IMR-90 (cell line): Measurements from ENCODE around the gene TTC28. TPM values are rescaled to one million over a fixed set of nuclear protein-coding genes. Genes with fewer than 3 reads are reported as not detected.

Experiments used
- ATAC-seq: fragments of 200-7000 bp; cut with Tn5 transposase; 2 replicates; pipeline ENCODE4 v1.9.1; 2020; ENCODE audit warnings: low read depth, mild to moderate bottlenecking, moderate library complexity
- BruUV-seq: library from RNA; stranded (reverse); fragments of 400-500 nt; replicated peaks from 2 replicates; lab custom pipeline; 2021; lab: Mats Ljungman, UMichigan
- CTCF ChIA-PET: fragments of 300-600 bp; formaldehyde crosslinking; extraction: SDS; loops from one replicate; lab custom pipeline; 2021; ENCODE audit warnings: antibody characterized with exemption; lab: Yijun Ruan, JAX
- POLR2A ChIA-PET: fragments of 300-600 bp; sonication (Branson Sonifier 250); formaldehyde crosslinking; loops from one replicate; lab custom pipeline; 2022; ENCODE audit warnings: antibody characterized with exemption; ENCODE audit not compliant: unreplicated experiment; lab: Charles Lee
- DNase-seq: peaks from one replicate; pipeline ENCODE4 v3.0.0; 2013
- H2AFZ ChIP-seq: replicated peaks from 2 replicates; pipeline ENCODE3; 2013; ENCODE audit warnings: low read length, mild to moderate bottlenecking; ENCODE audit not compliant: poor library complexity
- H2AK5ac ChIP-seq: 2 replicates; pipeline ENCODE4 v1.6.1; 2013; ENCODE audit warnings: low read depth, low read length, inconsistent platforms
- H2AK9ac ChIP-seq: replicated peaks from 2 replicates; pipeline ENCODE3; 2013; ENCODE audit warnings: mild to moderate bottlenecking, low read depth, low read length, moderate library complexity; ENCODE audit not compliant: poor library complexity
- H2BK120ac ChIP-seq: 2 replicates; pipeline ENCODE4 v1.6.1; 2013; ENCODE audit warnings: low read depth, low read length, inconsistent platforms
- H2BK15ac ChIP-seq: 3 replicates; pipeline ENCODE4 v1.6.1; 2013; ENCODE audit warnings: low read depth, low read length, inconsistent platforms
- H2BK20ac ChIP-seq: 2 replicates; pipeline ENCODE4 v1.6.1; 2013; ENCODE audit warnings: low read depth, mild to moderate bottlenecking, inconsistent platforms, low read length, moderate library complexity
- H2BK5ac ChIP-seq: 2 replicates; pipeline ENCODE4 v1.6.1; 2013; ENCODE audit warnings: mild to moderate bottlenecking, low read depth, low read length, inconsistent platforms; ENCODE audit not compliant: poor library complexity, severe bottlenecking
- H3K14ac ChIP-seq: replicated peaks from 2 replicates; pipeline ENCODE4 v1.6.1; 2013; ENCODE audit warnings: low read depth, low read length, inconsistent platforms
- H3K18ac ChIP-seq: 2 replicates; pipeline ENCODE4 v1.6.1; 2013; ENCODE audit warnings: low read depth, low read length, control low read depth
- H3K23ac ChIP-seq: 2 replicates; pipeline ENCODE4 v1.6.1; 2013; ENCODE audit warnings: low read depth, low read length, inconsistent platforms
- H3K27ac ChIP-seq: 2 replicates; pipeline ENCODE4 v1.5.1; 2013; ENCODE audit warnings: mild to moderate bottlenecking, control low read depth, low read length; ENCODE audit not compliant: insufficient read depth
- H3K27me3 ChIP-seq: 2 replicates; pipeline ENCODE4 v1.6.1; 2013; ENCODE audit warnings: low read length; ENCODE audit not compliant: control insufficient read depth, insufficient read depth
- H3K36me3 ChIP-seq: 2 replicates; pipeline ENCODE4 v1.6.1; 2013; ENCODE audit warnings: low read length, mixed read lengths; ENCODE audit not compliant: control insufficient read depth, insufficient read depth
- H3K4ac ChIP-seq: 2 replicates; pipeline ENCODE4 v1.6.1; 2013; ENCODE audit warnings: low read depth, low read length, inconsistent platforms
- H3K4me1 ChIP-seq: 2 replicates; pipeline ENCODE4 v1.6.1; 2013; ENCODE audit warnings: low read length, mixed read lengths; ENCODE audit not compliant: control insufficient read depth, insufficient read depth
- H3K4me2 ChIP-seq: 2 replicates; pipeline ENCODE4 v1.6.1; 2013; ENCODE audit warnings: low read depth, mild to moderate bottlenecking, control low read depth, low read length, moderate library complexity
- H3K4me3 ChIP-seq: 2 replicates; pipeline ENCODE4 v1.5.1; 2013; ENCODE audit warnings: low read depth, mild to moderate bottlenecking, control low read depth, low read length, moderate library complexity; ENCODE audit not compliant: insufficient read depth
- H3K56ac ChIP-seq: 2 replicates; pipeline ENCODE4 v1.6.1; 2013; ENCODE audit warnings: low read length, inconsistent platforms; ENCODE audit not compliant: insufficient read depth; ENCODE audit errors: extremely low read depth
- H3K79me1 ChIP-seq, 2 experiments: 2 replicates each; pipeline ENCODE4 v1.6.1; 2013; ENCODE audit warnings: low read length in 2 of 2, inconsistent platforms in 1 of 2, low read depth in 1 of 2
- H3K9ac ChIP-seq: 2 replicates; pipeline ENCODE4 v1.6.1; 2013; ENCODE audit warnings: low read depth, low read length, control low read depth
- H3K9me1 ChIP-seq: 2 replicates; pipeline ENCODE4 v1.6.1; 2013; ENCODE audit warnings: low read length, inconsistent platforms; ENCODE audit not compliant: insufficient read depth
- H3K9me3 ChIP-seq: 2 replicates; pipeline ENCODE4 v1.6.1; 2013; ENCODE audit warnings: low read length; ENCODE audit not compliant: control insufficient read depth, insufficient read depth
- H4K20me1 ChIP-seq: 2 replicates; pipeline ENCODE4 v1.6.1; 2013; ENCODE audit warnings: low read length, inconsistent platforms; ENCODE audit not compliant: insufficient read depth
- H4K5ac ChIP-seq: 2 replicates; pipeline ENCODE4 v1.6.1; 2013; ENCODE audit warnings: mild to moderate bottlenecking, low read depth, low read length, control low read depth
- H4K8ac ChIP-seq, 2 experiments: 2 replicates each; pipeline ENCODE4 v1.6.1; 2013; ENCODE audit warnings: low read depth in 2 of 2, low read length in 2 of 2, control low read depth in 1 of 2, inconsistent platforms in 1 of 2
- H4K91ac ChIP-seq: 2 replicates; pipeline ENCODE4 v1.6.1; 2013; ENCODE audit warnings: low read depth, low read length, inconsistent platforms; ENCODE audit not compliant: insufficient read depth
- RFX5 ChIP-seq: IDR thresholded peaks from 2 replicates; pipeline ENCODE4 v1.8.0; 2012; ENCODE audit warnings: low read depth, mild to moderate bottlenecking, low read length, moderate library complexity
- WGBS, 2 experiments: methylation state at CpG; one replicate each; pipeline versions ENCODE4 v1.1.5 to v1.1.7; 2013; ENCODE audit warnings: missing lambda C conversion rate in 2 of 2; ENCODE audit not compliant: insufficient read length in 1 of 2; ENCODE audit errors: extremely low coverage in 2 of 2; 5-methylcytosine and 5-hydroxymethylcytosine counted together
- dilution Hi-C: fragments of 300-500 bp; cut with HindIII; formaldehyde crosslinking; loops from one replicate; pipeline ENCODE4 v1.14.3; 2018; ENCODE audit warnings: low sequenced_read_pairs; ENCODE audit not compliant: unreplicated experiment
- in situ Hi-C: fragments of 300-500 bp; cut with MboI; formaldehyde crosslinking; loops from 3 replicates; pipeline ENCODE4 v1.14.3; 2019; ENCODE audit warnings: low sequenced_read_pairs, inconsistent platforms, mixed read lengths
- intact Hi-C: fragments of 100-400 bp; cut with micrococcal nuclease; formaldehyde crosslinking; loops from 2 replicates; pipeline ENCODE4 v1.10.0; 2022
- polyA plus RNA-seq, 3 experiments: library from polyadenylated mRNA; depleted of rRNA; stranded (reverse); fragments of >200 nt; gene quantifications; 2 replicates each; pipeline ENCODE4 v1.2.3, GENCODE V29; 2012; ENCODE audit warnings: low replicate concordance in 1 of 3
- total RNA-seq: library from RNA; depleted of rRNA; stranded (reverse); fragments of >200 nt; gene quantifications from 2 replicates; pipeline ENCODE4 v1.2.3, GENCODE V29; 2012

Gene TTC28
- total and polyA plus RNA-seq, 2 of the 4 experiments (the other 2 are of a cell fraction) = 5.6 to 13.3 TPM

DNA sequence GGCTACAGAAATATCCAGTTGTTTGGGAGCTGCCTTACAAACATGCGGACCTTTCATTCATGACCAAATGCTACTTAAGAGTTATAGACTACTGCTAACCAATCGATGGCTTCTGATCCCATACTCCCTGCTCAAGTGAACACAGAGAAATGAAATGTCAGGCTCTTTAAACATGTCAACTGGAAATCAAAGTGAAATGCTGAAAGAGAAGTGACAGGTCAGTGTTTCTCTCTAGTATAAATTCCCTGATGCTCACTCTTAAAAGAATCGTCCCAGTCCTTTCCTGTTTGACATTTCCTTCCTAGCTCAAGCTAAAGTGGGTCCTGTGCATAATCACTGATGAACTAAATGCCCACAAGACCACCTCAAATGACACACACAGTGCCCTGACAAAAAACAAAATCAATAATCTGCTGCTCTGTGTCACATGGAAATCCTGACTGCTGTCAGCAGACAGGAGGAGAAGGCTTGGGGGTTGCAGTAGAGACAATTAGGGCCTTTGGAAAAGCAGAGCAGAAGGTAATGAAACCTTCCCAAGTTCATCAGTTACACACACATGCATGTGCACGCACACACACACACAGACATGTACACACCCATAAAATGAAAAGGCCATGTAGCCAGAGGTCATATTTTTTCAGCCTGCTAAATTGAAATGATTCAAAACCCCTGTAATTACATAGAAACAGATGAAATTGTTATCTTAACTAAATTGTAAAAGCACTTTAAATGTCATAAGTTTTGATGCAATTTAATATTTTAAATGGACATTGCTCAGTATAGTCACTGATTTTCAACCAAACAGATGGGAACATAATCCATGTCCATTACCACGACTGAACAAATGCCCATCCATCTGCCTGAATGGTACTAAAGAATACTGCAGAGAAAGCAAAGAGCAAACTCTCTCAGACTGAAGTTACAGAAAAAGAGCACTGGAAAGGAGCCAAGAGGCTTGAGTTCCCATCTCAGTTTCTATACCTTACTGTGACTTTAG, 330.7 kb downstream of the TTC28 start:
- 0 out of 2 replicates have a peak overlapping the region, but pooled peaks have one; percentile 18 for H3K14ac ChIP-seq
- no peak overlapping the region for H2BK120ac ChIP-seq
- in situ Hi-C loops (no loop called here), dilution Hi-C loops (no loop called here), intact Hi-C loops (no loop called here)
- no peak overlapping the region for H3K23ac ChIP-seq
- H2AK5ac ChIP-seq = no peak overlapping the region
- H2BK5ac ChIP-seq = no peak overlapping the region
- WGBS, 2 experiments = no CpG with 5 or more reads among the region's 5 CpGs
- DNase-seq (no peak), ATAC-seq (no peak)
- no peak overlapping the region for H3K56ac ChIP-seq
- no peak overlapping the region for H2BK20ac ChIP-seq
- H3K4me1 ChIP-seq = peaks cover 2% of the 10 kb centered on the region
- H3K9ac ChIP-seq = no peak overlapping the region
- no peak overlapping the region for H3K4ac ChIP-seq
- no peak overlapping the region for H2BK15ac ChIP-seq
- H3K79me1 ChIP-seq = peaks cover 4 to 12% of the 10 kb centered on the region in 2 experiments; a peak in 3 of 4 replicates
- BruUV-seq = no TSS peak
- CTCF ChIA-PET = no interaction called here
- POLR2A ChIA-PET = no interaction called here
- no peak overlapping the region for H4K8ac ChIP-seq
- no peak overlapping the region for H2AK9ac ChIP-seq
- H4K5ac ChIP-seq = no peak overlapping the region
- H3K18ac ChIP-seq = no peak overlapping the region
- no peaks in the 10 kb centered on the region for H3K27me3 ChIP-seq
- no peak overlapping the region for H3K4me3 ChIP-seq
- no peak overlapping the region for H3K4me2 ChIP-seq
- no peaks in the 10 kb centered on the region; the same call in 1 of the 2 replicates for H3K9me1 ChIP-seq
- H2AFZ ChIP-seq = no peak overlapping the region
- peaks cover 3% of the 10 kb centered on the region; the same call in 1 of the 2 replicates for H4K20me1 ChIP-seq
- no peak overlapping the region for H4K91ac ChIP-seq
- H3K27ac ChIP-seq = no peak overlapping the region
- no peak for TF ChIP-seq RFX5
- H3K36me3 ChIP-seq = no peaks in the 10 kb centered on the region
- no peaks in the 10 kb centered on the region for H3K9me3 ChIP-seq
